ENCODE data around the gene PIP5KL1.

Gene PIP5KL1

GRCh38 chr9:127941961-127942215 lies 11.3 kb upstream of the PIP5KL1 start:
- no peak overlapping the region for H3K9ac ChIP-seq (ENCODE audit: low read length)
- no peak overlapping the region for H3K27ac ChIP-seq (ENCODE audit: low read length)

GRCh38 chr9:127941062-127941960 lies 10.7 kb upstream of the PIP5KL1 start:
- no peaks in the 10 kb centered on the region; the same call in 1 of the 2 replicates for H4K20me1 ChIP-seq (ENCODE audit: insufficient read depth, low read length)
- peaks cover 29% of the 10 kb centered on the region for H3K4me1 ChIP-seq (ENCODE audit: low read length)
- H3K4me3 ChIP-seq (ENCODE audit: low read length) = no peak overlapping the region
- H3K27ac ChIP-seq (ENCODE audit: low read length) = no peak overlapping the region
- H3K36me3 ChIP-seq (replicated peaks; ENCODE audit: low read depth, low read length) = peaks cover 10% of the 10 kb centered on the region
- H3K9ac ChIP-seq (ENCODE audit: low read length) = no peak overlapping the region
- TF ChIP-seq CTCF (IDR thresholded peaks at IDR 0.05; ENCODE audit: low read depth, low read length) (no peak), EZH2phosphoT487 (IDR thresholded peaks at IDR 0.05; ENCODE audit: low read depth) (no peak)
- H3K79me2 ChIP-seq (ENCODE audit: low read length) = peaks cover 12% of the 10 kb centered on the region
- H3K9me3 ChIP-seq (ENCODE audit: insufficient read depth, low read length) = no peaks in the 10 kb centered on the region
- no peak overlapping the region for H2AFZ ChIP-seq (ENCODE audit: low read depth, low read length)
- no peak overlapping the region for H3K4me2 ChIP-seq (ENCODE audit: low read length)
- H3K27me3 ChIP-seq (ENCODE audit: low read depth, low read length) = no peaks in the 10 kb centered on the region

More at GRCh38 chr9:127941961-127942215, 11.3 kb upstream of the PIP5KL1 start:
- no peak for TF ChIP-seq EZH2phosphoT487 (IDR thresholded peaks at IDR 0.05; ENCODE audit: low read depth)
- TF ChIP-seq CTCF (IDR thresholded peaks at IDR 0.05; ENCODE audit: low read depth, low read length) = no peak
- Histone ChIP-seq H3K4me1 (ENCODE audit: low read length) (peaks cover 23% of the 10 kb centered on the region), H3K4me2 (ENCODE audit: low read length) (no peak overlapping the region), H3K79me2 (ENCODE audit: low read length) (peaks cover 6% of the 10 kb centered on the region), H4K20me1 (ENCODE audit: insufficient read depth, low read length) (no peaks in the 10 kb centered on the region), H3K27me3 (ENCODE audit: low read depth, low read length) (no peaks in the 10 kb centered on the region), H3K36me3 (replicated peaks; ENCODE audit: low read depth, low read length) (peaks cover 10% of the 10 kb centered on the region), H2AFZ (ENCODE audit: low read depth, low read length) (no peak overlapping the region), H3K4me3 (ENCODE audit: low read length) (no peak overlapping the region), H3K9me3 (ENCODE audit: insufficient read depth, low read length) (no peaks in the 10 kb centered on the region)

DNA sequence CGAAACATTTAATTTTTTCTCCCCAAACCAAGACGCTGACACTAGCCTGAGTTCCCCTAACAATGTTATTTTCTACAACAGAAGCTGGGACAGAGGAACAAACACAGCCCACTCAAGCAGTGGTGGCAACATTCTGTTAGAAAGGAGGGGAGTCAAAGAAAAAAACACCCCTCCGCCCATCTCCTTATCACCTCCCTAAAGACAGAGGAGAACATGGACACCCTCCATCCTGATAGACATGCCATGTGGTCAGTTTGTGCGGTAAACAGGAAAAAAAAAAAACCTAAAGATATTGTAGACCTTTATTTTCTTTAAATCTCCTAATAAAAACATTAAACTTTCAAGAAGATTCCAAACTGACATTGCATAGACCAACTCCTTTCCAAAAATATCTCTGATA lies 10.0 kb upstream of the PIP5KL1 start:
- peaks cover 36% of the 10 kb centered on the region for H3K4me1 ChIP-seq (ENCODE audit: low read length)
- H4K20me1 ChIP-seq (ENCODE audit: insufficient read depth, low read length) = peaks cover 3% of the 10 kb centered on the region
- TF ChIP-seq EZH2phosphoT487 (IDR thresholded peaks at IDR 0.05; ENCODE audit: low read depth) = no peak
- no peak for TF ChIP-seq CTCF (IDR thresholded peaks at IDR 0.05; ENCODE audit: low read depth, low read length)
- no peak overlapping the region for H3K27ac ChIP-seq (ENCODE audit: low read length)
- H3K79me2 ChIP-seq (ENCODE audit: low read length) = peaks cover 19% of the 10 kb centered on the region
- no peaks in the 10 kb centered on the region for H3K27me3 ChIP-seq (ENCODE audit: low read depth, low read length)
- no peak overlapping the region for H3K9ac ChIP-seq (ENCODE audit: low read length)
- no peak overlapping the region for H3K4me3 ChIP-seq (ENCODE audit: low read length)
- H3K4me2 ChIP-seq (ENCODE audit: low read length) = no peak overlapping the region
- no peak overlapping the region for H2AFZ ChIP-seq (ENCODE audit: low read depth, low read length)
- no peaks in the 10 kb centered on the region for H3K9me3 ChIP-seq (ENCODE audit: insufficient read depth, low read length)
- peaks cover 14% of the 10 kb centered on the region for H3K36me3 ChIP-seq (replicated peaks; ENCODE audit: low read depth, low read length)

DNA sequence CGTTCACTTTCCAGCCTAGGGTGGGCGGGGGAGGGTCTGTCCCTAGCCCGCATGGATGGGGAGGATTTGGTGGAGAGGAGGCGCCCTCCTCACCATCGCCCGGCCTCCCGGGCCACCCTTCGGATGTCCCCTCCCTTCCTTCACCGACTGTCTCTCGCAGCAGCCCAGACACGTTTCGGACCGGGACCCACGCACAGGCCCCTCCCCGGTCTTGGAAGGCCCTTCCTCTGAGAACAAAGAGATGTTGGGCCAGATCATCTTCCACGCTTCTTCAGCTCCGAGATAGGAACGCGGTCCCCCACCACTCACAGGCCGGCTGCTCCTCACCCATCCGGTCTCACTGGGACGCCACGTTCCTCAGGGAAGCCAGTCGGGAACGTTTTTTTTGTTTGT lies 7.7 kb upstream of the PIP5KL1 start:
- Histone ChIP-seq H3K4me3 (ENCODE audit: low read length) (peak overlapping the region; percentile 90), H3K9me3 (ENCODE audit: insufficient read depth, low read length) (no peaks in the 10 kb centered on the region), H3K4me1 (ENCODE audit: low read length) (peaks cover 27% of the 10 kb centered on the region), H3K79me2 (ENCODE audit: low read length) (peaks cover 20% of the 10 kb centered on the region), H3K4me2 (ENCODE audit: low read length) (peak overlapping the region; percentile 89), H2AFZ (ENCODE audit: low read depth, low read length) (no peak overlapping the region), H3K27ac (ENCODE audit: low read length) (peak overlapping the region; percentile 39; the same call in 1 of the 2 replicates), H3K27me3 (ENCODE audit: low read depth, low read length) (no peaks in the 10 kb centered on the region), H4K20me1 (ENCODE audit: insufficient read depth, low read length) (peaks cover 3% of the 10 kb centered on the region), H3K36me3 (replicated peaks; ENCODE audit: low read depth, low read length) (peaks cover 8% of the 10 kb centered on the region), H3K9ac (ENCODE audit: low read length) (peak overlapping the region; percentile 68)
- TF ChIP-seq CTCF (IDR thresholded peaks at IDR 0.05; ENCODE audit: low read depth, low read length) = no peak
- no peak for TF ChIP-seq EZH2phosphoT487 (IDR thresholded peaks at IDR 0.05; ENCODE audit: low read depth)

Data from OCI-LY3 (cell line).